Suprapubic skin (tissue), 4 donors: ENCODE results near the gene EVPLL.

Source experiments
- CTCF ChIP-seq, 2 donors: fragments of 200-600 bp in 1 of 2; fragments of 450-650 bp in 1 of 2; sonication (generic) in 1 of 2; IDR thresholded peaks; one replicate each; pipeline ENCODE4 v1.5.1; 2016 to 2019; ENCODE audit warnings: antibody characterized with exemption in 2 of 2, mild to moderate bottlenecking in 1 of 2, moderate library complexity in 1 of 2
- POLR2A ChIP-seq, 2 donors: fragments of 450-650 bp; IDR thresholded peaks; one replicate each; pipeline ENCODE4 v1.6.1; 2017; ENCODE audit warnings: antibody characterized with exemption in 2 of 2, mild to moderate bottlenecking in 2 of 2, moderate library complexity in 2 of 2
- POLR2AphosphoS5 ChIP-seq, 3 donors: sonication (generic); formaldehyde crosslinking; IDR thresholded peaks; one replicate each; pipeline ENCODE4 v1.6.1; 2017; ENCODE audit warnings: antibody characterized with exemption in 3 of 3

GRCh38 chr17:18370761-18371160, 6.8 kb upstream of the EVPLL start:
- TF ChIP-seq CTCF (IDR thresholded peaks at IDR 0.05) (no peak), POLR2A (IDR thresholded peaks at IDR 0.05) (no peak), POLR2AphosphoS5 (IDR thresholded peaks at IDR 0.05) (no peak)
